Hepatocyte (in vitro differentiated cells): ENCODE results near the gene FITM1.

Source experiments
- EZH2 ChIP-seq: fragments of 200-600 bp; sonication (generic); IDR thresholded peaks from 2 replicates; pipeline ENCODE4 v1.6.1; 2016; ENCODE audit warnings: antibody characterized with exemption, mild to moderate bottlenecking, borderline replicate concordance
- EZH2phosphoT487 ChIP-seq: fragments of 200-600 bp; sonication (generic); IDR thresholded peaks from one replicate; pipeline ENCODE4 v1.6.1; 2018; ENCODE audit warnings: antibody characterized with exemption, mild to moderate bottlenecking, low read depth, moderate library complexity; ENCODE audit not compliant: unreplicated experiment, severe bottlenecking
- TF ChIP-seq, protein P1 (sequence below): fragments of 200-600 bp; sonication (generic); IDR thresholded peaks from 2 replicates; pipeline ENCODE4 v1.5.1; 2016; ENCODE audit warnings: antibody characterized with exemption, mild to moderate bottlenecking; ENCODE audit not compliant: poor library complexity

DNA sequence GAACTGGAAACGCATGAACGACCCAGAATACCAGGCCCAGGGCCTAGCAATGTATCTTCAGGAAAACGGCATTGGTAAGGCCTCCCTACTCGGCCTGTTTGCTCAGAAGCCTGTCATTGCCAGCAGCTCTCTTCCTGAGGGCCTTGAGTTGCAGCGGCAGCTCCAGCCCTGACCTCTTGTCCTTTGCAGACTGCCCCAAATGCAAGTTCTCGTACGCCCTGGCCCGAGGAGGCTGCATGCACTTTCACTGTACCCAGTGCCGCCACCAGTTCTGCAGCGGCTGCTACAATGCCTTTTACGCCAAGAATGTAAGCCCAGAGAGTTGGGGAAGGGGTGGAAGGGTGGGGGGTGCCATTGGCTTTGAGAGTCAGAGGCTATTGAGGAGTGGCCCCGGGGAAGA is 26.9 kb downstream of the FITM1 start:
- TF ChIP-seq, protein P1, sequence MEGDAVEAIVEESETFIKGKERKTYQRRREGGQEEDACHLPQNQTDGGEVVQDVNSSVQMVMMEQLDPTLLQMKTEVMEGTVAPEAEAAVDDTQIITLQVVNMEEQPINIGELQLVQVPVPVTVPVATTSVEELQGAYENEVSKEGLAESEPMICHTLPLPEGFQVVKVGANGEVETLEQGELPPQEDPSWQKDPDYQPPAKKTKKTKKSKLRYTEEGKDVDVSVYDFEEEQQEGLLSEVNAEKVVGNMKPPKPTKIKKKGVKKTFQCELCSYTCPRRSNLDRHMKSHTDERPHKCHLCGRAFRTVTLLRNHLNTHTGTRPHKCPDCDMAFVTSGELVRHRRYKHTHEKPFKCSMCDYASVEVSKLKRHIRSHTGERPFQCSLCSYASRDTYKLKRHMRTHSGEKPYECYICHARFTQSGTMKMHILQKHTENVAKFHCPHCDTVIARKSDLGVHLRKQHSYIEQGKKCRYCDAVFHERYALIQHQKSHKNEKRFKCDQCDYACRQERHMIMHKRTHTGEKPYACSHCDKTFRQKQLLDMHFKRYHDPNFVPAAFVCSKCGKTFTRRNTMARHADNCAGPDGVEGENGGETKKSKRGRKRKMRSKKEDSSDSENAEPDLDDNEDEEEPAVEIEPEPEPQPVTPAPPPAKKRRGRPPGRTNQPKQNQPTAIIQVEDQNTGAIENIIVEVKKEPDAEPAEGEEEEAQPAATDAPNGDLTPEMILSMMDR: no peak
- TF ChIP-seq EZH2: no peak
- TF ChIP-seq EZH2phosphoT487: no peak
